SU-DHL-6 (cell line): Measurements from ENCODE around the gene SEMA3C.

Source experiments
- H2AFZ ChIP-seq: fragments of 200-600 bp; sonication (generic); 2 replicates; pipeline ENCODE4 v1.6.1; 2014; ENCODE audit warnings: low read depth, mild to moderate bottlenecking, moderate library complexity, mixed read lengths, antibody characterized with exemption, low read length; ENCODE audit not compliant: severe bottlenecking
- H3F3A ChIP-seq: fragments of 200-600 bp; shearing (Covaris generic); 2 replicates; pipeline ENCODE4 v1.6.0; 2016; ENCODE audit warnings: antibody characterized with exemption, mild to moderate bottlenecking; ENCODE audit not compliant: insufficient read depth
- H3K27ac ChIP-seq: fragments of 200-600 bp; sonication (generic); 2 replicates; pipeline ENCODE4 v1.5.1; 2016; ENCODE audit warnings: low read depth, mild to moderate bottlenecking, low read length, moderate library complexity, mixed read lengths
- H3K27me3 ChIP-seq: fragments of 200-600 bp; sonication (generic), shearing (Covaris generic); 2 replicates; pipeline ENCODE4 v1.6.0; 2014; ENCODE audit warnings: mild to moderate bottlenecking, low read length
- H3K36me3 ChIP-seq: fragments of 200-600 bp; sonication (generic); 2 replicates; pipeline ENCODE4 v1.6.1; 2014; ENCODE audit warnings: mild to moderate bottlenecking, low read length, mixed read lengths
- H3K4me2 ChIP-seq: fragments of 300-600, 200-600 bp; shearing (Covaris generic), sonication (generic); 2 replicates; pipeline ENCODE4 v1.6.0; 2014; ENCODE audit warnings: low read length, low read depth, mild to moderate bottlenecking; ENCODE audit not compliant: poor library complexity, severe bottlenecking
- H3K4me3 ChIP-seq: fragments of 200-600 bp; sonication (generic); 2 replicates; pipeline ENCODE4 v1.5.1; 2014; ENCODE audit warnings: antibody characterized with exemption, low read length, mild to moderate bottlenecking, mixed read lengths; ENCODE audit not compliant: insufficient read depth, poor library complexity, severe bottlenecking
- H3K79me2 ChIP-seq: fragments of 200-600 bp; sonication (generic); 2 replicates; pipeline ENCODE4 v1.6.1; 2014; ENCODE audit warnings: mild to moderate bottlenecking, low read length, moderate library complexity; ENCODE audit not compliant: insufficient read depth
- H3K9ac ChIP-seq: fragments of 200-600 bp; sonication (generic); 2 replicates; pipeline ENCODE4 v1.7.0; 2014; ENCODE audit warnings: mild to moderate bottlenecking, low read length
- H3K9me2 ChIP-seq: fragments of 200-600 bp; sonication (generic); replicated peaks from 2 replicates; pipeline ENCODE4 v1.6.1; 2014; ENCODE audit warnings: low read length; ENCODE audit not compliant: insufficient read depth
- H3K9me3 ChIP-seq: fragments of 200-600 bp; sonication (generic); 2 replicates; pipeline ENCODE4 v1.6.1; 2014; ENCODE audit warnings: low read length, mixed read lengths; ENCODE audit not compliant: insufficient read depth
- H4K20me1 ChIP-seq: fragments of 200-600 bp; sonication (generic); 2 replicates; pipeline ENCODE4 v1.6.1; 2014; ENCODE audit warnings: low read depth, mild to moderate bottlenecking, antibody characterized with exemption, low read length, moderate library complexity, mixed read lengths
- CTCF ChIP-seq: fragments of 200-600 bp; sonication (generic); IDR thresholded peaks from one replicate; pipeline ENCODE4 v1.5.1; 2017; ENCODE audit warnings: antibody characterized with exemption, mild to moderate bottlenecking, low read length, moderate library complexity; ENCODE audit not compliant: insufficient read depth, poor library complexity, severe bottlenecking
- EZH2phosphoT487 ChIP-seq: fragments of 200-600 bp; sonication (generic), shearing (Covaris generic); conservative IDR thresholded peaks from 2 replicates; pipeline ENCODE4 v1.6.1; 2018; ENCODE audit warnings: mild to moderate bottlenecking, antibody characterized with exemption, low read length, moderate library complexity, mixed read lengths

The SEMA3C gene

GRCh38 chr7:80860554-80860953 lies 58.3 kb downstream of the SEMA3C start:
- Histone ChIP-seq H3K27me3 (no peaks in the 10 kb centered on the region), H3F3A (no peaks in the 10 kb centered on the region), H3K4me2 (no peak overlapping the region), H4K20me1 (no peaks in the 10 kb centered on the region), H3K27ac (no peak overlapping the region), H3K36me3 (no peaks in the 10 kb centered on the region), H3K9me3 (no peaks in the 10 kb centered on the region), H2AFZ (no peak overlapping the region), H3K79me2 (no peaks in the 10 kb centered on the region), H3K9me2 (no peaks in the 10 kb centered on the region), H3K4me3 (no peak overlapping the region), H3K9ac (no peak overlapping the region)
- TF ChIP-seq EZH2phosphoT487, result no peak

GRCh38 chr7:80859272-80859970 lies 59.4 kb downstream of the SEMA3C start:
- Histone ChIP-seq H3K27ac (no peak overlapping the region), H3K4me3 (no peak overlapping the region), H3K79me2 (no peaks in the 10 kb centered on the region), H3K4me2 (no peak overlapping the region), H3K9me2 (no peaks in the 10 kb centered on the region), H3K36me3 (no peaks in the 10 kb centered on the region), H2AFZ (no peak overlapping the region), H3F3A (no peaks in the 10 kb centered on the region), H3K9ac (no peak overlapping the region), H3K9me3 (no peaks in the 10 kb centered on the region), H3K27me3 (no peaks in the 10 kb centered on the region), H4K20me1 (no peaks in the 10 kb centered on the region)
- TF ChIP-seq CTCF (no peak), EZH2phosphoT487 (no peak)

GRCh38 chr7:80858141-80858903 lies 60.5 kb downstream of the SEMA3C start:
- H3K27ac ChIP-seq, result no peak overlapping the region
- H3K79me2 ChIP-seq, result no peaks in the 10 kb centered on the region
- no peak overlapping the region for H3K9ac ChIP-seq
- TF ChIP-seq CTCF, result no peak
- TF ChIP-seq EZH2phosphoT487, result no peak
- H3K9me2 ChIP-seq, result no peaks in the 10 kb centered on the region
- no peaks in the 10 kb centered on the region for H3K36me3 ChIP-seq
- no peak overlapping the region for H3K4me2 ChIP-seq
- H2AFZ ChIP-seq, result no peak overlapping the region
- no peak overlapping the region for H3K4me3 ChIP-seq
- no peaks in the 10 kb centered on the region for H3F3A ChIP-seq
- no peaks in the 10 kb centered on the region for H3K27me3 ChIP-seq
- no peaks in the 10 kb centered on the region for H3K9me3 ChIP-seq
- no peaks in the 10 kb centered on the region for H4K20me1 ChIP-seq

GRCh38 chr7:80856769-80857168 lies 62.1 kb downstream of the SEMA3C start:
- no peaks in the 10 kb centered on the region for H3K36me3 ChIP-seq
- H4K20me1 ChIP-seq, result no peaks in the 10 kb centered on the region
- H3K4me3 ChIP-seq, result no peak overlapping the region
- TF ChIP-seq EZH2phosphoT487 (no peak), CTCF (no peak)
- no peaks in the 10 kb centered on the region for H3K9me3 ChIP-seq
- H3K27me3 ChIP-seq, result no peaks in the 10 kb centered on the region
- H3K9me2 ChIP-seq, result no peaks in the 10 kb centered on the region
- no peak overlapping the region for H3K9ac ChIP-seq
- H3K4me2 ChIP-seq, result no peak overlapping the region
- no peaks in the 10 kb centered on the region for H3K79me2 ChIP-seq
- no peak overlapping the region for H2AFZ ChIP-seq
- no peaks in the 10 kb centered on the region for H3F3A ChIP-seq
- no peak overlapping the region for H3K27ac ChIP-seq
